HEK293 (cell line): ENCODE data around the gene KDM4D.

ENCODE experiments used
- CTCF ChIA-PET: fragments of 350-600 bp; formaldehyde crosslinking; extraction: SDS; loops from one replicate; lab custom pipeline; 2021; ENCODE audit warnings: antibody characterized with exemption; lab: Yijun Ruan, JAX
- POLR2A ChIA-PET: fragments of 300-600 bp; formaldehyde crosslinking; extraction: SDS; loops from one replicate; lab custom pipeline; 2020; ENCODE audit warnings: antibody characterized with exemption, inconsistent platforms; lab: Yijun Ruan, JAX
- H3K27ac ChIP-seq: fragments of 200-500 bp; sonication (Bioruptor generic); 2 replicates; pipeline ENCODE4 v1.5.1; 2014; ENCODE audit warnings: low read depth, low read length, control low read depth, inconsistent platforms; ENCODE audit errors: extremely low read depth
- H3K36me3 ChIP-seq, 2 experiments: fragments of 200-500 bp in 1 of 2; sonication (Bioruptor generic) in 1 of 2; 1 replicate in 1 of 2; 2 replicates in 1 of 2; pipeline ENCODE4 v1.5.1; 2014 to 2017; ENCODE audit warnings: inconsistent platforms in 2 of 2, low read length in 2 of 2; ENCODE audit not compliant: control insufficient read depth in 2 of 2, insufficient read depth in 1 of 2
- H3K4me1 ChIP-seq: fragments of 200-500 bp; sonication (Bioruptor generic); 2 replicates; pipeline ENCODE4 v1.5.1; 2014; ENCODE audit warnings: mild to moderate bottlenecking, low read length, inconsistent platforms; ENCODE audit not compliant: control insufficient read depth, insufficient read depth
- H3K4me3 ChIP-seq: 2 replicates; pipeline ENCODE4 v1.5.1; 2011; ENCODE audit warnings: low read depth, mild to moderate bottlenecking, control low read depth, low read length, moderate library complexity
- H3K9me3 ChIP-seq: fragments of 200-500 bp; sonication (Bioruptor generic); 2 replicates; pipeline ENCODE4 v1.5.1; 2014; ENCODE audit warnings: low read depth, low read length, inconsistent platforms; ENCODE audit not compliant: control insufficient read depth, insufficient read depth
- GLI4 ChIP-seq: fragments of 450-650 bp; formaldehyde crosslinking; IDR thresholded peaks from 2 replicates; pipeline ENCODE4 v1.5.1; 2016; ENCODE audit warnings: missing biosample characterization, missing genetic modification characterization
- HOXD13 ChIP-seq: sonication (generic); formaldehyde crosslinking; IDR thresholded peaks from 2 replicates; pipeline ENCODE4 v1.8.0; 2022; ENCODE audit warnings: missing genetic modification reagents, borderline replicate concordance
- IKZF3 ChIP-seq: fragments of 450-650 bp; IDR thresholded peaks from 2 replicates; pipeline ENCODE4 v1.5.0; 2018; ENCODE audit warnings: missing biosample characterization, mild to moderate bottlenecking, missing genetic modification characterization, moderate library complexity
- KLF9 ChIP-seq: fragments of 450-650 bp; formaldehyde crosslinking; IDR thresholded peaks from 2 replicates; pipeline ENCODE4 v1.5.1; 2016; ENCODE audit warnings: missing biosample characterization, missing genetic modification characterization, low read depth
- PRDM2 ChIP-seq: fragments of 450-650 bp; formaldehyde crosslinking; IDR thresholded peaks from 2 replicates; pipeline ENCODE4 v1.5.1; 2016; ENCODE audit warnings: missing biosample characterization, missing genetic modification characterization, borderline replicate concordance
- SALL2 ChIP-seq: fragments of 450-650 bp; formaldehyde crosslinking; IDR thresholded peaks from 2 replicates; pipeline ENCODE4 v1.5.0; 2017; ENCODE audit warnings: missing biosample characterization, mild to moderate bottlenecking, missing genetic modification characterization, borderline replicate concordance
- YY1 ChIP-seq: fragments of 450-650 bp; formaldehyde crosslinking; IDR thresholded peaks from 2 replicates; pipeline ENCODE4 v1.5.1; 2018; ENCODE audit warnings: missing biosample characterization, missing genetic modification characterization
- YY2 ChIP-seq: fragments of 450-650 bp; formaldehyde crosslinking; IDR thresholded peaks from 2 replicates; pipeline ENCODE4 v1.5.1; 2016; ENCODE audit warnings: missing biosample characterization, missing genetic modification characterization
- ZBTB11 ChIP-seq: fragments of 450-650 bp; formaldehyde crosslinking; conservative IDR thresholded peaks from 2 replicates; pipeline ENCODE4 v1.5.1; 2016; ENCODE audit warnings: low read depth, missing biosample characterization, missing genetic modification characterization
- ZBTB17 ChIP-seq: fragments of 450-650 bp; formaldehyde crosslinking; IDR thresholded peaks from 2 replicates; pipeline ENCODE4 v1.5.1; 2016; ENCODE audit warnings: missing biosample characterization, missing genetic modification characterization
- ZBTB26 ChIP-seq: fragments of 450-650 bp; formaldehyde crosslinking; optimal IDR thresholded peaks from 2 replicates; pipeline ENCODE3; 2016; ENCODE audit warnings: missing biosample characterization, mild to moderate bottlenecking, missing genetic modification characterization
- ZFP41 ChIP-seq: fragments of 450-650 bp; formaldehyde crosslinking; IDR thresholded peaks from 2 replicates; pipeline ENCODE4 v1.5.1; 2016; ENCODE audit warnings: missing biosample characterization, missing genetic modification characterization, borderline replicate concordance
- ZNF10 ChIP-seq: fragments of 450-650 bp; formaldehyde crosslinking; IDR thresholded peaks from 2 replicates; pipeline ENCODE4 v1.5.1; 2017; ENCODE audit warnings: missing biosample characterization, missing genetic modification characterization
- ZNF155 ChIP-seq: fragments of 450-650 bp; formaldehyde crosslinking; IDR thresholded peaks from 2 replicates; pipeline ENCODE4 v1.5.1; 2016; ENCODE audit warnings: missing biosample characterization, missing genetic modification characterization
- ZNF18 ChIP-seq: fragments of 450-650 bp; formaldehyde crosslinking; IDR thresholded peaks from 2 replicates; pipeline ENCODE4 v1.5.1; 2016; ENCODE audit warnings: missing biosample characterization, missing genetic modification characterization
- ZNF202 ChIP-seq: fragments of 450-650 bp; formaldehyde crosslinking; IDR thresholded peaks from 2 replicates; pipeline ENCODE4 v1.5.1; 2016; ENCODE audit warnings: missing biosample characterization, missing genetic modification characterization, borderline replicate concordance
- ZNF335 ChIP-seq: fragments of 450-650 bp; formaldehyde crosslinking; conservative IDR thresholded peaks from 2 replicates; pipeline ENCODE4 v1.5.1; 2016; ENCODE audit warnings: missing biosample characterization, missing genetic modification characterization
- ZNF48 ChIP-seq: fragments of 450-650 bp; formaldehyde crosslinking; IDR thresholded peaks from 2 replicates; pipeline ENCODE4 v1.5.1; 2016; ENCODE audit warnings: missing biosample characterization, missing genetic modification characterization
- ZNF600 ChIP-seq: fragments of 450-650 bp; formaldehyde crosslinking; IDR thresholded peaks from 2 replicates; pipeline ENCODE4 v1.5.1; 2016; ENCODE audit warnings: missing biosample characterization, missing genetic modification characterization
- ZNF623 ChIP-seq: fragments of 450-650 bp; formaldehyde crosslinking; IDR thresholded peaks from 2 replicates; pipeline ENCODE4 v1.5.1; 2016; ENCODE audit warnings: missing biosample characterization, missing genetic modification characterization
- ZNF658 ChIP-seq: fragments of 450-650 bp; formaldehyde crosslinking; IDR thresholded peaks from 2 replicates; pipeline ENCODE4; 2016; ENCODE audit warnings: missing biosample characterization, missing genetic modification characterization
- ZNF707 ChIP-seq: fragments of 450-650 bp; formaldehyde crosslinking; IDR thresholded peaks from 2 replicates; pipeline ENCODE4 v1.5.1; 2016; ENCODE audit warnings: missing biosample characterization, missing genetic modification characterization
- ZSCAN4 ChIP-seq: fragments of 450-650 bp; formaldehyde crosslinking; IDR thresholded peaks from 2 replicates; pipeline ENCODE4 v1.5.1; 2017; ENCODE audit warnings: missing biosample characterization, missing genetic modification characterization

Gene KDM4D

GRCh38 chr11:95028357-95028756 lies 54.8 kb downstream of the KDM4D start:
- Histone ChIP-seq H3K4me1 (no peaks in the 10 kb centered on the region), H3K4me3 (no peak overlapping the region), H3K27ac (no peak overlapping the region), H3K36me3 (no peaks in the 10 kb centered on the region), H3K9me3 (no peaks in the 10 kb centered on the region)
- TF ChIP-seq GLI4 (tag by site-specific recombination) (no peak), ZBTB11 (no peak), ZBTB26 (tag by site-specific recombination) (no peak), YY2 (tag by site-specific recombination) (no peak), ZSCAN4 (tag by site-specific recombination) (no peak), ZNF335 (tag by site-specific recombination) (no peak), PRDM2 (tag by site-specific recombination) (no peak), IKZF3 (tag by site-specific recombination) (no peak), KLF9 (tag by site-specific recombination) (no peak), ZNF155 (tag by site-specific recombination) (no peak)
- ChIA-PET CTCF (no interaction called here), POLR2A (no interaction called here)

- H3K36me3 ChIP-seq: no peaks in the 10 kb centered on the region
- H3K4me3 ChIP-seq: no peak overlapping the region
- TF ChIP-seq ZNF707 (no peak), ZNF658 (tag by site-specific recombination) (no peak), HOXD13 (CRISPR knock-in tag) (no peak), ZNF10 (tag by site-specific recombination) (no peak), YY1 (no peak), ZFP41 (tag by site-specific recombination) (no peak), ZNF623 (tag by site-specific recombination) (no peak), ZBTB17 (tag by site-specific recombination) (no peak), ZNF600 (no peak), ZNF48 (tag by site-specific recombination) (no peak), ZNF202 (tag by site-specific recombination) (no peak), SALL2 (no peak), ZNF18 (tag by site-specific recombination) (no peak)
- H3K4me1 ChIP-seq: no peaks in the 10 kb centered on the region
- ChIA-PET POLR2A (no interaction called here), CTCF (no interaction called here)
- H3K27ac ChIP-seq: no peak overlapping the region
- no peaks in the 10 kb centered on the region for H3K9me3 ChIP-seq
Measured at GRCh38 chr11:95033051-95033450, 59.5 kb downstream of the KDM4D start.
